NCI-H1105 (cell line): Measurements from ENCODE around the gene TMEM92.
"Not testable (repeated sequence)": the region's sequence is repeated elsewhere in the genome, so short reads cannot be mapped to it uniquely, and the experiment has no call there.

Source experiments
- DNase-seq: peaks from one replicate; lab custom pipeline; 2025; lab: John Stamatoyannopoulos, UW

The TMEM92 gene

GRCh38 chr17:50276588-50277356 lies 2.5 kb downstream of the TMEM92 start:
- DNase-seq: no peak

DNA sequence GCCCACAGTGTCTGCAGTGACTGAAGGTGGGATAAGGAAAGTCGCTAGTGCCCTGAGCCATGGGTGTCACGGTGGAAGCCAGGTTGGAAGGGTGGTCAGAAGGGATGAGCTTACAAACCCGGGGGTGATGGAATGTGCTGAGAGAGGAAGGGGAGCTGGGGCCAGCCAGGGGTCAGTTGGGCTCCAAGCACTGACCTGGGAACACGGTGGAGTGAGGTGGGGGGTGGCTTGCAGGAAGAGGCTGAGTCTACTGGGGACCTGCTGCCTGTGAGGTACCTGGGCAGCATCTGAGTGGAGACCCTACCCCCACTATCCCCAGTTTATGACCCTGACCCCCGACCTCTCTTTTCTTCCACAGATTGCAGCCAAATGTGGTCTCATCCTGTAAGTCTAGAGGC lies 3.1 kb downstream of the TMEM92 start:
- DNase-seq: no peak

DNA sequence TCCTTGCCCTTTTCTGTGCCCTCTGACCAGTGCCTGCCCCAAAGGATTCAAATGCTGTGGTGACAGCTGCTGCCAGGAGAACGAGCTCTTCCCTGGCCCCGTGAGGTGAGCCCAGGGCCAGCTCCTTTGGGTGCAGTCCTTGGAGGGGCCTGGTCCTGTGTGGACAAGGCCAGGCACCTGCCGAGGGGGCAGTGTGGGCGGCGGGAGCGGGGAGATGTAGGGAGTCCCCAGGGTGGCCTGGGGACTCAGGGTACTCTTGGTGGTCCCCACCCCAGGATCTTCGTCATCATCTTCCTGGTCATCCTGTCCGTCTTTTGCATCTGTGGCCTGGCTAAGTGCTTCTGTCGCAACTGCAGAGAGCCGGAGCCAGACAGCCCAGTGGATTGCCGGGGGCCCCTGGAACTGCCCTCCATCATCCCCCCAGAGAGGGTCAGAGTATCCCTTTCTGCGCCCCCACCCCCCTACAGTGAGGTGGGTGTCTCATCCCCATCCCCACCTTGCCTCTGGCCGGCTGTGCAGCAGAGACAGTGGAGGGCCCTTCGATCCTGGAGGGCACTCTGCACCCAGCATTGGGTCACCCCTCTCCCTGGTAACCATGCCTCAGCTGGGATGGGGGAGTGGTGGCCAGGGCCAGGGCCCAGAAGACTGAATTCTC lies 4.4 kb downstream of the TMEM92 start:
- no peak for DNase-seq

- DNase-seq: no peak
These were observed 4.9 kb downstream of the TMEM92 start for GRCh38 chr17:50279181-50279526.

- DNase-seq: no peak
These were observed 5.4 kb downstream of the TMEM92 start for GRCh38 chr17:50279639-50280038.

- no peak for DNase-seq
These were observed 5.8 kb downstream of the TMEM92 start for GRCh38 chr17:50280068-50280467.

GRCh38 chr17:50280801-50281441 lies 6.7 kb downstream of the TMEM92 start:
- DNase-seq: no peak

GRCh38 chr17:50281739-50282401 lies 7.6 kb downstream of the TMEM92 start:
- DNase-seq: no peak

DNA sequence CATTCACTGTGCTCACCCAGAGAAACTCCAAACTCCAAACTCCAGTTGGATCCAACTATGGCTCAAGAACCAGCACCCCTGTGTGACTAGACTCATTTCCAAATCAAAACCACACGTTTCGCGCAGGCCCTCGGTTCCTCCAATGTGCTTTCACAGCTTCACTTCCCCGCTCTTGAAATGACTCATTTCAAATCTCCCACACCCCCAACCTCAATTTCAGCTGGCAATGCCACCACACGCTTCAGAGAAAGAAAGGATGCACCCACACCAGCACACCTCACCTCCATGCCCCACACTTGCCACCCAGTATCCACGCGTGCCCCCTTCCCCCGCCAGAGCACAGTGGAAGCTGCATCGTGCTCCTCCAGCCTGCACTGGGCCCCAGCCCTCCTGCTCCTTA lies 9.0 kb downstream of the TMEM92 start:
- DNase-seq: no peak

DNA sequence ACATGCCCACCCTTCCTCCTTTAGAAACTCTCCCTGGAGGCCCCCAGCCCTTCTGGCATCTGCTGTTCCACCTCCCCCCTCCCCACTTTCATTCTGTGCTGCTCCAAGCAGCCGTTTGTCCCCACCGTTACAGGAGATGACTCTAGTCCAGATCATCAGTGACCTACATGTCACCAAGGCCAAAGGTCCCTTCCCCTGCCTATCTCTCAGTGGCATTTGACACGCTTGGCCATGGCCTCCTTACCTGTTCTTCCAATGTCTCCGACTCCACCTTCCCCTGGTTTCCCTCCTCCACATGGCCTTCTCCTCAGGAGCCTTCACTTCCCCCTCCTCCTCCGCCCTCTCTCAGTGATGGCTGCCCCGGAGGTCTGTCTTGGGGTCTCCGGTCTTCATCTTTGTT lies 9.4 kb downstream of the TMEM92 start:
- DNase-seq: no peak

DNA sequence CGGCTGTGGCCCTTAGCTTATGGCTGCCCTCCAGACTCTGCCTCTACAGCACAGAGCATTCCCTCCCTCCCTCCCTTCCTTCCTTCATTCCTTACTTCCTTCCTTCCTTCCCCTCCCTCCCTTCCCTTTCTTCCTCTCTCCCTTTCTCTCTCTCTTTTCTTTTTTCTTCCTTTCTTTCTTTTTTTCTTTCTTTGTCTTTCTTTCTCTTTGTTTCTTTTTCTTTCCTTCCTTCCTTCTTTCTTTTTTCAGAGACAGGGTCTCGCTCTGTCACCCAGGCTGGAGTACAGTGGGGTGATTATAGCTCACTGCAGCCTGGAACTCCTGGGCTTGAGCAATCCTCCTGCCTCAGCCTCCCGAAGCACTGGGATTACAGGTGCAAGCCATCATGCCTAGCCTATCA lies 11.7 kb downstream of the TMEM92 start:
- no peak for DNase-seq

DNA sequence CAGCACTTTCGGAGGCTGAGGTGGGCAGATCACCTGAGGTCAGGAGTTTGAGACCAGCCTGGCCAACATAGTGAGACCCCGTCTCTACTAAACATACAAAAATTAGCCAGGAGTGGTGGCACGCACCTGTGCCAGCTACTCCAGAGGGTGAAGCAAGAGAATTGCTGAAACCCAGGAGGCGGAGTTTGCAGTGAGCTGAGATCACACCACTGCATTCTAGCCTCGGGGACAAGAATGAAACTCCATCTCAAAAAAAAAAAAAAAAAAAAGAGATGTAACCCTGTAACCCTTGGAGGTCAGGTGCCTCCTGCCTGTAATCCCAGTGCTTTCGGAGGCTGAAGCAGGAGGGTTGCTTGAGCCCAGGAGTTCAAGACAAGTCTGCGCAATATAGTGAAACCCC lies 13.0 kb downstream of the TMEM92 start:
- not testable (repeated sequence) for DNase-seq

DNA sequence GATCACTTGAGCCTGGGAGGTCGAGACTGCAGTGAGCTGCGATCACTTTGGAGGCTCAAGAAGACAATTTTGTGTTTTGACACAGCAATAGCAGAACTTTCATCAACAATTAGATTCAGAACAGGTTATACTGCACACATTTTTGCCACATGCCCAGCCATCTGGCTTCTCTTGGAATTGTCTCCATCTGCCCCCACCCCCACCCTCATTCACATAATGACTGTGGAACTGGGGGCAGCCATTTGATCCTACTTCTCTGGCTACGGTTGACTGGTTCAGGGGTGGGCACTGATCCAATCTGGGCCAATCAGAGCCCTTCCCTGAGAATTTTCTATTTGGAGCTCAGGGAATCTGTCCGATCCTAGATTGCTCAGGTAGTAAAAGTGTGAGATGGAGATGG lies 14.0 kb downstream of the TMEM92 start:
- no peak for DNase-seq

GRCh38 chr17:50289278-50289677 lies 15.0 kb downstream of the TMEM92 start:
- no peak for DNase-seq

- no peak for DNase-seq
These were observed 15.9 kb downstream of the TMEM92 start for GRCh38 chr17:50289991-50290702.

DNA sequence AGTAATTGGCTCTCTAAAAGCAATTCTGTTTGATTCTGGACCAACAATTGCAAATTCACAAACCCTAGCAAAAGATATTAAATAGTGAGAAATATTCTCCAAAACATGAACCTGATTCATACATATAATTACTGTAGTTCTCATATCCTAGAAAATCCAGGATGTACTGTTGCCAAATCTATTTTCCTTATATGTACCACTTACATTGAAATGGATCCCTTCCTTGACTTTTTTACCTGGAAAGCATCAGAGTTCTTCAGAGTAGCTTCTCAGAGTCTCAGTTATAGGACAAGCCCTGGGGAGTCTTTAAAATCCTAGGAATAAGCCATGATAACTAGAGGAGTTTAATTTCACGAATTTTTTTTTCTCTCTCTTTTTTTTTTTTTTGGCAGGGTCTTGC lies 16.7 kb downstream of the TMEM92 start:
- no peak for DNase-seq

DNA sequence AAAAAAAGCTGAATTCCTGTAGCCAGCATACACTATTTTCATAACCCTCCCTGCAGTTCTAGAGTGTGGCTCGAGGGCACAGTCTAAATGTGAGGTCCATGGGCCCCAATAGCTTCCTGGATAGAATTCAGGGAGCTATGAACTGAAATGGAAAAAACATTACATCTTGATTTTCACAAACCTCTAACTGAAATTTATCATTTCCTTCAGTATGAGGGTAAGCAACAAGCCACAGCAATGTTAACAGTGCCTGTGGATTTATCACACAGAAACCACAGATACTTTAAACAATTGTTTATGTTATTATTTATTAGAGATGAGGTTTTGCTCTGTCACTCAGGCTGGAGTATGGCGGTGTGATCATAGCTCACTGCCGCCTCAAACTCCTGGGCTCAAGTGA lies 18.2 kb downstream of the TMEM92 start:
- DNase-seq: no peak

- no peak for DNase-seq
These were observed 20.8 kb downstream of the TMEM92 start for GRCh38 chr17:50295021-50295420.

DNA sequence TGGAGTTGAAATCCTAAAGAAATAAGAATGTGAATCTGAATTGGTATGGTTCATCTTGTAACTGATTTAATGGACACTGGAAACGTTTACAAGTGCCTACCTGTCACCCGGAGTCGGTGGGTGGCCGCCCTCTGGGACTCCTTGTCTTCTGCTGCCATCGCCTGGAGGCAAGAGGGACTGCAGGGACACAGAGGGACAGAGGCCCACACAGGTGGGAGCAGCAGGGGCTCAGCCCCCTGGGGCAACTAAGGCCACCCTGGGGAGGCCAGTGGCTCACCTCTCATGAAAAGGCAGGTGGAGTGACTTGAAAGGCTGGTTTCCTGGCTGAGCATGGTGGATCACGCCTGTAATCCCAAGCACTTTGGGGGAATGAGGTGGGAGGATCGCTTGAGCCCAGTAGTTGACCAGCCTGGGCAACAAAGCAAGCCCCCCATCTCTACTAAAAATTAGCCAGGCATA lies 23.2 kb downstream of the TMEM92 start:
- DNase-seq: peak; percentile 38

GRCh38 chr17:50298018-50298417 lies 23.8 kb downstream of the TMEM92 start:
- no peak for DNase-seq

GRCh38 chr17:50299776-50300175 lies 25.5 kb downstream of the TMEM92 start:
- no peak for DNase-seq

DNA sequence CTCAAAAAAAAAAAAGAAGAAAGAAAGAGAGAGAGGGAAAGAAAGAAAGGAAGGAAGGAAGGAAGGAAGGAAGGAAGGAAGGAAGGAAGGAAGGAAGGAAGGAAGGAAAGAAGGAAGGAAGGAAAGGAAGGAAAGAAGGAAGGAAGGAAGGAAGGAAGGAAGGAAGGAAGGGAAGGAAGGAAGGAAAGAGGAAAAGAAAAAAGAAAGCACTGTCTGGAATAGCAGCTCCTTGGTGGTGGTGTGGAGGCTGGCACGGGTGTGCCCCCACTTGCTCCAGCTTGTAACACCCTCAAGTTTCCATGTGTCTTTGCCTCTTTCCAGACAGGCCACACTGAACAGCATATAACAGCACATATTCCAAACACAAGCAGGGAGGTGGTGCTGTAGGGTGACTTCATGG lies 26.6 kb downstream of the TMEM92 start:
- not testable (repeated sequence) for DNase-seq
